SK-N-SH treated with all-trans-retinoic acid at 6 μM for 48 hours (cell line): ENCODE results near the gene LPAR2.

Experiments used
- ATAC-seq: fragments of 200-7000 bp; cut with Tn5 transposase; 3 replicates; pipeline ENCODE4 v1.9.1; 2020; ENCODE audit warnings: mild to moderate bottlenecking, moderate library complexity
- ARNTL ChIP-seq: fragments of 450-650 bp; formaldehyde crosslinking; IDR thresholded peaks from 2 replicates; pipeline ENCODE4 v1.5.0; 2020; ENCODE audit warnings: low read depth, mild to moderate bottlenecking, moderate library complexity, borderline replicate concordance
- BACH2 ChIP-seq: fragments of 250-450 bp; sonication (Bioruptor Pico); IDR thresholded peaks from 2 replicates; pipeline ENCODE4 v1.9.0; 2021; ENCODE audit warnings: mild to moderate bottlenecking, borderline replicate concordance
- CSDC2 ChIP-seq: fragments of 250-450 bp; sonication (Bioruptor Pico); IDR thresholded peaks from 2 replicates; pipeline ENCODE4 v1.5.0; 2020; ENCODE audit warnings: mild to moderate bottlenecking, moderate library complexity
- ESRRG ChIP-seq: fragments of 250-450 bp; sonication (Bioruptor Pico); IDR thresholded peaks from 2 replicates; pipeline ENCODE4 v1.6.1; 2021; ENCODE audit warnings: mild to moderate bottlenecking
- GLIS3 ChIP-seq: fragments of 250-450 bp; sonication (Bioruptor Pico); IDR thresholded peaks from 2 replicates; pipeline ENCODE4 v1.5.0; 2020; ENCODE audit warnings: mild to moderate bottlenecking, moderate library complexity
- ISL1 ChIP-seq: fragments of 250-450 bp; sonication (Bioruptor Pico); IDR thresholded peaks from 2 replicates; pipeline ENCODE4 v2.1.2; 2022; ENCODE audit warnings: mild to moderate bottlenecking, moderate library complexity
- PPARA ChIP-seq: fragments of 250-450 bp; sonication (Bioruptor Pico); IDR thresholded peaks from 2 replicates; pipeline ENCODE4 v1.5.0; 2020; ENCODE audit warnings: mild to moderate bottlenecking, borderline replicate concordance
- RARB ChIP-seq: fragments of 250-450 bp; sonication (Bioruptor Pico); IDR thresholded peaks from 2 replicates; pipeline ENCODE4 v1.8.0; 2021; ENCODE audit warnings: mild to moderate bottlenecking, moderate library complexity
- SNAI2 ChIP-seq: fragments of 250-450 bp; sonication (Bioruptor Pico); IDR thresholded peaks from 2 replicates; pipeline ENCODE4 v1.5.0; 2020; ENCODE audit warnings: mild to moderate bottlenecking, moderate library complexity
- TCF4 ChIP-seq: fragments of 250-450 bp; sonication (Bioruptor Pico); IDR thresholded peaks from 2 replicates; pipeline ENCODE4 v1.8.0; 2021; ENCODE audit warnings: mild to moderate bottlenecking, moderate library complexity, borderline replicate concordance
- ZC3H10 ChIP-seq: fragments of 250-450 bp; sonication (Bioruptor Pico); IDR thresholded peaks from 2 replicates; pipeline ENCODE4 v1.5.1; 2021; ENCODE audit warnings: mild to moderate bottlenecking, moderate library complexity
- ZFP3 ChIP-seq: fragments of 250-450 bp; sonication (Bioruptor Pico); IDR thresholded peaks from 2 replicates; pipeline ENCODE4 v1.5.0; 2020; ENCODE audit warnings: mild to moderate bottlenecking, moderate library complexity
- ZFP30 ChIP-seq: fragments of 450-650 bp; formaldehyde crosslinking; IDR thresholded peaks from 2 replicates; pipeline ENCODE4 v1.5.0; 2022; ENCODE audit warnings: mild to moderate bottlenecking, moderate library complexity
- ZNF565 ChIP-seq: fragments of 450-650 bp; formaldehyde crosslinking; conservative IDR thresholded peaks from 2 replicates; pipeline ENCODE4 v1.5.0; 2020; ENCODE audit warnings: low read depth, mild to moderate bottlenecking, moderate library complexity
- ZNF70 ChIP-seq: fragments of 450-650 bp; formaldehyde crosslinking; IDR thresholded peaks from 2 replicates; pipeline ENCODE4 v1.5.0; 2020; ENCODE audit warnings: mild to moderate bottlenecking, moderate library complexity
- ZNF8 ChIP-seq: fragments of 450-650 bp; formaldehyde crosslinking; IDR thresholded peaks from 2 replicates; pipeline ENCODE4 v1.5.0; 2020; ENCODE audit warnings: mild to moderate bottlenecking, moderate library complexity
- TF ChIP-seq, protein P1 (sequence below): fragments of 250-450 bp; sonication (Bioruptor Pico); IDR thresholded peaks from 2 replicates; pipeline ENCODE4 v1.5.0; 2020; ENCODE audit warnings: mild to moderate bottlenecking, moderate library complexity
- TF ChIP-seq, protein P2 (sequence below): fragments of 250-450 bp; sonication (Bioruptor Pico); IDR thresholded peaks from 2 replicates; pipeline ENCODE4 v1.8.0; 2021; ENCODE audit warnings: low read depth, mild to moderate bottlenecking, moderate library complexity, borderline replicate concordance
- TF ChIP-seq, protein P3 (sequence below): fragments of 250-450 bp; sonication (Bioruptor Pico); IDR thresholded peaks from 2 replicates; pipeline ENCODE4 v1.5.1; 2021; ENCODE audit warnings: mild to moderate bottlenecking, moderate library complexity
- TF ChIP-seq, protein P4 (sequence below): fragments of 250-450 bp; sonication (Bioruptor Pico); IDR thresholded peaks from 2 replicates; pipeline ENCODE4 v1.5.1; 2020; ENCODE audit warnings: low read depth, mild to moderate bottlenecking, moderate library complexity

Gene LPAR2

DNA sequence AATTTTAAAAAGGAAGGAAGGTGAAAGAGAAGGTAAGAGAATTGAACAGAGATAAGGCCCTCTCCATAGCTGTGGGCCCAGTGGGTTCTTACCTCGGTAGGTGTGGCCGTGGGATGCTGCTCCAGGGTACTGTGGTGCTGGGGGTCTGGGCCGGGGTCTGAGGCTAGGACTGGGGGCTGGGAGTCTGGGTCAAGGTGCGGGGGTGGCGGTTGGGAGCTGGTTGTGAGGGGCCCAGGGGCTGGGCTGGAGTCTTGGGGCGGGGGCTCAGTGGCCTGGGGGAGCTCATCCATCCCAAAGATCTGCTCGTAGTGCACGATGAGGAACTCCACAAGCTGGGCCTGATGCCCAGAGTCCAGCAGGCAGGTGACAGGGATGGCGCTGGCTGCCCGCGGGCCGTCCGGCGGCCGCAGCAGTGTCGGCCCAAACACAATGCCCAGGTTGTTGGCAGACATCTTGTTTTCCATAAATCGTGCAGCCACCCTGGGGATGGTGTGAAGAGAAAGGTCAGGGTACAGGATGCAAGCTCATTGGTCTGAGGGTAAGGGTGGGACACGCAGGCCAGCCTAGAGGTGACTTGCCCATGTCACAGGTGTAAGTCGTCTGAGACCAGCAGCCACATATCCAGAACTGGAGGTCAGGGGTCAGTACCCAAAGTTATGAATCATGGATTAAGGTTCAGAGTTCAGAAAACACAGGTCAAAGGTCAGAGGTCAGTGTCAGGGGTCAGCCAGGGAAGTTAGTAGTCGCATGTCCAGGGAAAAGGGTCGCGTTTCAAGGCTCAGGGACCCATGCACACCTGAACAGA, 5.9 kb upstream of the LPAR2 start (continued):
- TF ChIP-seq, protein P1, sequence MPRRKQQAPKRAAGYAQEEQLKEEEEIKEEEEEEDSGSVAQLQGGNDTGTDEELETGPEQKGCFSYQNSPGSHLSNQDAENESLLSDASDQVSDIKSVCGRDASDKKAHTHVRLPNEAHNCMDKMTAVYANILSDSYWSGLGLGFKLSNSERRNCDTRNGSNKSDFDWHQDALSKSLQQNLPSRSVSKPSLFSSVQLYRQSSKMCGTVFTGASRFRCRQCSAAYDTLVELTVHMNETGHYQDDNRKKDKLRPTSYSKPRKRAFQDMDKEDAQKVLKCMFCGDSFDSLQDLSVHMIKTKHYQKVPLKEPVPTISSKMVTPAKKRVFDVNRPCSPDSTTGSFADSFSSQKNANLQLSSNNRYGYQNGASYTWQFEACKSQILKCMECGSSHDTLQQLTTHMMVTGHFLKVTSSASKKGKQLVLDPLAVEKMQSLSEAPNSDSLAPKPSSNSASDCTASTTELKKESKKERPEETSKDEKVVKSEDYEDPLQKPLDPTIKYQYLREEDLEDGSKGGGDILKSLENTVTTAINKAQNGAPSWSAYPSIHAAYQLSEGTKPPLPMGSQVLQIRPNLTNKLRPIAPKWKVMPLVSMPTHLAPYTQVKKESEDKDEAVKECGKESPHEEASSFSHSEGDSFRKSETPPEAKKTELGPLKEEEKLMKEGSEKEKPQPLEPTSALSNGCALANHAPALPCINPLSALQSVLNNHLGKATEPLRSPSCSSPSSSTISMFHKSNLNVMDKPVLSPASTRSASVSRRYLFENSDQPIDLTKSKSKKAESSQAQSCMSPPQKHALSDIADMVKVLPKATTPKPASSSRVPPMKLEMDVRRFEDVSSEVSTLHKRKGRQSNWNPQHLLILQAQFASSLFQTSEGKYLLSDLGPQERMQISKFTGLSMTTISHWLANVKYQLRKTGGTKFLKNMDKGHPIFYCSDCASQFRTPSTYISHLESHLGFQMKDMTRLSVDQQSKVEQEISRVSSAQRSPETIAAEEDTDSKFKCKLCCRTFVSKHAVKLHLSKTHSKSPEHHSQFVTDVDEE = no peak
- TF ChIP-seq ARNTL (no peak), RARB (CRISPR knock-in tag) (no peak), ZFP30 (CRISPR knock-in tag) (no peak)
- TF ChIP-seq, protein P2, sequence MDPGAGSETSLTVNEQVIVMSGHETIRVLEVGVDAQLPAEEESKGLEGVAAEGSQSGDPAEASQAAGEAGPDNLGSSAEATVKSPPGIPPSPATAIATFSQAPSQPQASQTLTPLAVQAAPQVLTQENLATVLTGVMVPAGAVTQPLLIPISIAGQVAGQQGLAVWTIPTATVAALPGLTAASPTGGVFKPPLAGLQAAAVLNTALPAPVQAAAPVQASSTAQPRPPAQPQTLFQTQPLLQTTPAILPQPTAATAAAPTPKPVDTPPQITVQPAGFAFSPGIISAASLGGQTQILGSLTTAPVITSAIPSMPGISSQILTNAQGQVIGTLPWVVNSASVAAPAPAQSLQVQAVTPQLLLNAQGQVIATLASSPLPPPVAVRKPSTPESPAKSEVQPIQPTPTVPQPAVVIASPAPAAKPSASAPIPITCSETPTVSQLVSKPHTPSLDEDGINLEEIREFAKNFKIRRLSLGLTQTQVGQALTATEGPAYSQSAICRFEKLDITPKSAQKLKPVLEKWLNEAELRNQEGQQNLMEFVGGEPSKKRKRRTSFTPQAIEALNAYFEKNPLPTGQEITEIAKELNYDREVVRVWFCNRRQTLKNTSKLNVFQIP (CRISPR knock-in tag) = no peak

DNA sequence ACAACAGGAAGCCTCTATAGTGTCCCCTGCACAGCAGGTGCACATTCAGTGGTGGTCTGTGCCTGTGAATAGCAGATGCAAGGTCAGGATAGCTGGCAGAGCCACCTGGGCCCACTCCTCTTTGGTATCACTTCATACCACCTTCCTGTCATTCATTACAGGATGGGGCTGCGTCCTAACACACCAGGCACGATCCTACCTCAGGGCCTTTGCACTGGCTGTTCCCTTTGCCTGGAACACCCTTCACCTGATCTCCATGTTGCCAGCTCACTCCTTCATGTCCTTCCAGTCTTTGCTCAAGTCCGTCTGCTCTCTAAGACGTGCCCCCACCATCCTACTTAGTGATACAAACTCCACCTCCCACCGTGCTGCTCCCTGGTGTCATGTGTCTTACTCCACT, 4.6 kb upstream of the LPAR2 start:
- TF ChIP-seq CSDC2 (CRISPR knock-in tag) (no peak), ZNF8 (no peak), ZC3H10 (CRISPR knock-in tag) (no peak), BACH2 (CRISPR knock-in tag) (no peak)
- TF ChIP-seq, protein P3, sequence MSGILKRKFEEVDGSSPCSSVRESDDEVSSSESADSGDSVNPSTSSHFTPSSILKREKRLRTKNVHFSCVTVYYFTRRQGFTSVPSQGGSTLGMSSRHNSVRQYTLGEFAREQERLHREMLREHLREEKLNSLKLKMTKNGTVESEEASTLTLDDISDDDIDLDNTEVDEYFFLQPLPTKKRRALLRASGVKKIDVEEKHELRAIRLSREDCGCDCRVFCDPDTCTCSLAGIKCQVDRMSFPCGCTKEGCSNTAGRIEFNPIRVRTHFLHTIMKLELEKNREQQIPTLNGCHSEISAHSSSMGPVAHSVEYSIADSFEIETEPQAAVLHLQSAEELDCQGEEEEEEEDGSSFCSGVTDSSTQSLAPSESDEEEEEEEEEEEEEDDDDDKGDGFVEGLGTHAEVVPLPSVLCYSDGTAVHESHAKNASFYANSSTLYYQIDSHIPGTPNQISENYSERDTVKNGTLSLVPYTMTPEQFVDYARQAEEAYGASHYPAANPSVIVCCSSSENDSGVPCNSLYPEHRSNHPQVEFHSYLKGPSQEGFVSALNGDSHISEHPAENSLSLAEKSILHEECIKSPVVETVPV (CRISPR knock-in tag) = no peak
- TF ChIP-seq, all 23 proteins: peak for 0
- ATAC-seq = no peak

GRCh38 chr19:19631346-19631745, 3.3 kb upstream of the LPAR2 start:
- TF ChIP-seq ZFP3 (CRISPR knock-in tag) (no peak), SNAI2 (CRISPR knock-in tag) (no peak), ZNF8 (no peak), CSDC2 (CRISPR knock-in tag) (no peak), ZC3H10 (CRISPR knock-in tag) (no peak)
- no peak for ATAC-seq

GRCh38 chr19:19630426-19630825, 2.4 kb upstream of the LPAR2 start:
- TF ChIP-seq ZNF70 (CRISPR knock-in tag) = no peak
- TF ChIP-seq ISL1 (CRISPR knock-in tag) = no peak
- TF ChIP-seq GLIS3 (CRISPR knock-in tag) = no peak
- no peak for TF ChIP-seq ZNF8
- TF ChIP-seq, protein P4, sequence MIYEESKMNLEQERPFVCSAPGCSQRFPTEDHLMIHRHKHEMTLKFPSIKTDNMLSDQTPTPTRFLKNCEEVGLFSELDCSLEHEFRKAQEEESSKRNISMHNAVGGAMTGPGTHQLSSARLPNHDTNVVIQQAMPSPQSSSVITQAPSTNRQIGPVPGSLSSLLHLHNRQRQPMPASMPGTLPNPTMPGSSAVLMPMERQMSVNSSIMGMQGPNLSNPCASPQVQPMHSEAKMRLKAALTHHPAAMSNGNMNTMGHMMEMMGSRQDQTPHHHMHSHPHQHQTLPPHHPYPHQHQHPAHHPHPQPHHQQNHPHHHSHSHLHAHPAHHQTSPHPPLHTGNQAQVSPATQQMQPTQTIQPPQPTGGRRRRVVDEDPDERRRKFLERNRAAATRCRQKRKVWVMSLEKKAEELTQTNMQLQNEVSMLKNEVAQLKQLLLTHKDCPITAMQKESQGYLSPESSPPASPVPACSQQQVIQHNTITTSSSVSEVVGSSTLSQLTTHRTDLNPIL (CRISPR knock-in tag) = no peak
- ATAC-seq = no peak

DNA sequence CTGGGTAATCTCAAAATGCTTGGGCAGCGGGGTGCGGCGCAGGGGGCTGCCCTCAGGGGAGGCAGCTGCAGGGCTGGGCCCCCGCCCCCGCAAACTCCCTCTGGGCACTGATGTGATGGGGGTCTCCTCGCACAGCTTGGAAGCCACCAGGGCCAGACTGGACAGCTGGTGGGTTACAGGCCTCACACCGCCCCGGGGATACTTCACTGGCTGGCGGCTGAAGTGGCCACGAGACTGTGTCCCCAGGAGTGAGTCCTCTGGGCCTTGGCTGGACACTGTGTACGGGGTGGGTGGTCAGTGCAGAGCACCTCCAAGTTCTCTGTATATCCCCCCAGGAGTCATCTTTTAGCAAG, 2.0 kb upstream of the LPAR2 start:
- ATAC-seq = no peak
- TF ChIP-seq ESRRG (CRISPR knock-in tag) = no peak
- TF ChIP-seq ARNTL = no peak
- TF ChIP-seq ZNF70 (CRISPR knock-in tag) = no peak
- TF ChIP-seq ZFP3 (CRISPR knock-in tag) = no peak
- TF ChIP-seq CSDC2 (CRISPR knock-in tag) = no peak
- no peak for TF ChIP-seq ZNF8
- no peak for TF ChIP-seq RARB (CRISPR knock-in tag)
- no peak for TF ChIP-seq GLIS3 (CRISPR knock-in tag)
- TF ChIP-seq BACH2 (CRISPR knock-in tag) = no peak
- no peak for TF ChIP-seq PPARA (CRISPR knock-in tag)
- TF ChIP-seq, protein P4 (CRISPR knock-in tag) = no peak
- no peak for TF ChIP-seq ZFP30 (CRISPR knock-in tag)
- TF ChIP-seq TCF4 (CRISPR knock-in tag) = no peak
- no peak for TF ChIP-seq ZNF565 (CRISPR knock-in tag)
- TF ChIP-seq, protein P1 = no peak
- TF ChIP-seq, protein P2 (CRISPR knock-in tag) = no peak
